Right atrium auricular region (tissue), 2 donors: ENCODE data around the gene DOC2A. TPM values are rescaled to one million over a fixed set of nuclear protein-coding genes. Genes with fewer than 3 reads are reported as not detected.
A peak's percentile ranks its signal among the peaks of the same experiment; 100 is the strongest.
"Not testable (repeated sequence)": the region's sequence is repeated elsewhere in the genome, so short reads cannot be mapped to it uniquely, and the experiment has no call there.

Experiments used
- DNase-seq: peaks from one replicate; pipeline ENCODE4 v3.0.0-alpha.2; 2019; ENCODE audit warnings: low spot score
- H3K27ac ChIP-seq, 2 donors: fragments of 200-600 bp; sonication (generic); 1 replicate in 1 of 2; 2 replicates in 1 of 2; pipeline ENCODE4 v1.5.1; 2016 to 2019
- H3K27me3 ChIP-seq, 2 donors: fragments of 200-600 bp; sonication (generic); one replicate each; pipeline versions ENCODE4 v1.5.1 to v1.6.0; 2017 to 2019
- H3K36me3 ChIP-seq: fragments of 200-600 bp; sonication (generic); one replicate; pipeline ENCODE4 v1.5.1; 2016
- H3K4me1 ChIP-seq, 2 donors: fragments of 200-600 bp; sonication (generic); one replicate each; pipeline versions ENCODE4 v1.5.1 to v1.6.0; 2017 to 2019
- H3K4me3 ChIP-seq, 2 donors: fragments of 200-600 bp; sonication (generic); 1 replicate in 1 of 2; 2 replicates in 1 of 2; pipeline ENCODE4 v1.5.1; 2017 to 2019; ENCODE audit warnings: mild to moderate bottlenecking in 1 of 2, moderate library complexity in 1 of 2
- H3K9me3 ChIP-seq, 2 donors: fragments of 200-600 bp; sonication (generic); one replicate each; pipeline ENCODE4 v1.5.1; 2019
- CTCF ChIP-seq, 2 donors: fragments of 200-600 bp; sonication (generic); IDR thresholded peaks; one replicate each; pipeline ENCODE4 v1.5.1; 2019; ENCODE audit warnings: antibody characterized with exemption in 2 of 2
- total RNA-seq, 2 donors: library from RNA; depleted of rRNA; stranded (reverse); fragments of >200 nt; gene quantifications; one replicate each; pipeline ENCODE4 v1.1.0, GENCODE V29; 2016

DOC2A gene
- total RNA-seq, 2 donors from 2014 or later: not detected

GRCh38 chr16:29961127-29961478 is 49.7 kb downstream of the DOC2A start:
- peak overlapping the region; percentile 93 for H3K27ac ChIP-seq
- no peaks in the 10 kb centered on the region for H3K9me3 ChIP-seq
- H3K27me3 ChIP-seq: no peaks in the 10 kb centered on the region
- no peak for DNase-seq
- H3K4me1 ChIP-seq: peaks cover 0 to 18% of the 10 kb centered on the region in 2 donors
- H3K36me3 ChIP-seq: no peaks in the 10 kb centered on the region
- peak overlapping the region; percentile 66 to 80 for H3K4me3 ChIP-seq
- TF ChIP-seq CTCF (IDR thresholded peaks at IDR 0.05): no peak

- H3K4me1 ChIP-seq: peaks cover 0 to 18% of the 10 kb centered on the region in 2 donors
- not testable (repeated sequence) for H3K27me3 ChIP-seq, H3K9me3 ChIP-seq, H3K27ac ChIP-seq, DNase-seq, H3K4me3 ChIP-seq, H3K36me3 ChIP-seq
Observed at GRCh38 chr16:29959821-29960220, 51.0 kb downstream of the DOC2A start.

GRCh38 chr16:29959293-29959692 is 51.5 kb downstream of the DOC2A start:
- DNase-seq: no peak
- peaks cover 0 to 18% of the 10 kb centered on the region in 2 donors for H3K4me1 ChIP-seq
- H3K4me3 ChIP-seq: no peak overlapping the region
- TF ChIP-seq CTCF (IDR thresholded peaks at IDR 0.05): no peak
- H3K27me3 ChIP-seq: no peaks in the 10 kb centered on the region
- H3K27ac ChIP-seq: no peak overlapping the region
- H3K9me3 ChIP-seq: no peaks in the 10 kb centered on the region
- H3K36me3 ChIP-seq: no peaks in the 10 kb centered on the region

GRCh38 chr16:29958756-29959155 is 52.1 kb downstream of the DOC2A start:
- Histone ChIP-seq H3K27ac (no peak overlapping the region), H3K36me3 (no peaks in the 10 kb centered on the region), H3K4me3 (no peak overlapping the region), H3K9me3 (no peaks in the 10 kb centered on the region), H3K27me3 (no peaks in the 10 kb centered on the region), H3K4me1 (peaks cover 0 to 18% of the 10 kb centered on the region in 2 donors)
- no peak for TF ChIP-seq CTCF (IDR thresholded peaks at IDR 0.05)
- DNase-seq: no peak

Other genes with a start within 250 kb of the DOC2A start
- not detected for gene ZG16, start 232.8 kb downstream of the DOC2A start, total RNA-seq
- gene KIF22, start 220.3 kb downstream of the DOC2A start, total RNA-seq: 10 to 100 TPM; 10.1 to 17.1 TPM
- gene MAZ, start 204.5 kb downstream of the DOC2A start, total RNA-seq: 10 to 100 TPM; 33.0 to 86.6 TPM
- under 1 TPM; 0.51 to 0.52 TPM for gene PRRT2, start 198.8 kb downstream of the DOC2A start, total RNA-seq
- 10 to 100 TPM; 23.5 to 27.3 TPM for gene PAGR1, start 194.9 kb downstream of the DOC2A start, total RNA-seq
- gene MVP, start 190.6 kb downstream of the DOC2A start, total RNA-seq: 10 to 100 TPM; 44.4 to 77.9 TPM
- gene CDIPT, start 147.8 kb downstream of the DOC2A start, total RNA-seq: 100 to 1,000 TPM; 135 to 138 TPM
- 1 to 10 TPM; 2.6 to 4.6 TPM for gene SEZ6L2, start 111.5 kb downstream of the DOC2A start, total RNA-seq
- 1 to 10 TPM; 1.5 to 3.2 TPM for gene ASPHD1, start 110.5 kb downstream of the DOC2A start, total RNA-seq
- gene KCTD13, start 84.8 kb downstream of the DOC2A start, total RNA-seq: 1 to 10 TPM; 6.4 to 6.5 TPM
- 100 to 1,000 TPM; 100 to 107 TPM for gene TMEM219, start 48.9 kb downstream of the DOC2A start, total RNA-seq
- gene TAOK2, start 37.2 kb downstream of the DOC2A start, total RNA-seq: 10 to 100 TPM; 29.1 to 36.7 TPM
- gene HIRIP3, start 15.4 kb downstream of the DOC2A start, total RNA-seq: 10 to 100 TPM; 10.3 to 11.4 TPM
- gene INO80E, start 14.8 kb downstream of the DOC2A start, total RNA-seq: 100 to 1,000 TPM in 1 of 2 donors, 10 to 100 TPM in 1; 33.4 to 117 TPM
- not detected for gene C16orf92, start 12.2 kb upstream of the DOC2A start, total RNA-seq
- not detected for gene TLCD3B, start 20.2 kb upstream of the DOC2A start, total RNA-seq
- 1,000 to 10,000 TPM; 2,869 to 3,626 TPM for gene ALDOA, start 54.7 kb upstream of the DOC2A start, total RNA-seq
- 10 to 100 TPM; 23.2 to 32.7 TPM for gene PPP4C, start 65.0 kb upstream of the DOC2A start, total RNA-seq
- under 1 TPM in 1 of 2 donors, not detected in 1; 0.43 TPM for gene TBX6, start 80.9 kb upstream of the DOC2A start, total RNA-seq
- gene YPEL3, start 85.2 kb upstream of the DOC2A start, total RNA-seq: 100 to 1,000 TPM; 129 to 140 TPM
- gene GDPD3, start 102.5 kb upstream of the DOC2A start, total RNA-seq: 1 to 10 TPM in 1 of 2 donors, not detected in 1; 1.7 TPM
- gene MAPK3, start 112.2 kb upstream of the DOC2A start, total RNA-seq: 10 to 100 TPM; 27.9 to 76.6 TPM
- 10 to 100 TPM in 1 of 2 donors, 1 to 10 TPM in 1; 5.4 to 18.6 TPM for gene CORO1A, start 172.6 kb upstream of the DOC2A start, total RNA-seq
- 100 to 1,000 TPM; 143 to 187 TPM for gene BOLA2B, start 182.6 kb upstream of the DOC2A start, total RNA-seq
- gene SLX1A, start 182.8 kb upstream of the DOC2A start, total RNA-seq: 10 to 100 TPM; 25.1 to 36.3 TPM
- gene SULT1A3, start 188.2 kb upstream of the DOC2A start, total RNA-seq: 1 to 10 TPM; 2.0 to 7.4 TPM
- gene NPIPB13, start 237.5 kb upstream of the DOC2A start, total RNA-seq: 1 to 10 TPM in 1 of 2 donors, not detected in 1; 1.7 TPM